DMS 273 treated with DMSO at 0.1 percent for 48 hours (cell line): ENCODE results near the gene EMC1.
"Not testable (repeated sequence)": the region's sequence is repeated elsewhere in the genome, so short reads cannot be mapped to it uniquely, and the experiment has no call there.

Source experiments
- DNase-seq: peaks from one replicate; lab custom pipeline; 2025; lab: John Stamatoyannopoulos, UW

Gene EMC1

DNA sequence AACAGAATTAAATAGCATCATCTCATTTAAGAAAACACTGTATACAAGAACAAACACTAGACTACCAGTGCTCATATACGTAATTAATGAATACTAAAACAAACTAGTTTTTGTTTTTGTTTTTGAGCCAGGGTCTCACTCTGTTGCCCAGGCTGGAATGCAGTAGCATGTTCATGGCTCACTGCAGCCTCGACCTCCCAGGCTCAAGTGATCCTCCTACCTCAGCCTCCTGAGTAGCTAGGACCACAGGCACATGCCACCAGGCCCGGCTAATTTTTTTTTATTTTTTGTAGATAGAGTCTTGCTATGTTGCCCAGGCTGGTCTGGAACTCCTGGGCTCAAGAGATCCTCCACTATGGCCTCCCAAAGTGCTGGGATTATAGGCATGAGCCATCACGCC lies 34.7 kb downstream of the EMC1 start:
- DNase-seq: not testable (repeated sequence)

GRCh38 chr1:19213580-19213979 lies 37.7 kb downstream of the EMC1 start:
- no peak for DNase-seq

- no peak for DNase-seq
These were observed 39.2 kb downstream of the EMC1 start for GRCh38 chr1:19212167-19212566.

GRCh38 chr1:19210772-19211549 lies 40.4 kb downstream of the EMC1 start:
- DNase-seq: no peak

GRCh38 chr1:19209990-19210771 lies 41.1 kb downstream of the EMC1 start, which contains the start of gene UBR4:
TSS of gene UBR4 (minus strand) at chr1:19210266. CDS start at chr1:19210248, 18 bp downstream.
- peak; percentile 88 for DNase-seq

- DNase-seq: no peak
These were observed 41.8 kb downstream of the EMC1 start for GRCh38 chr1:19209439-19209989.

DNA sequence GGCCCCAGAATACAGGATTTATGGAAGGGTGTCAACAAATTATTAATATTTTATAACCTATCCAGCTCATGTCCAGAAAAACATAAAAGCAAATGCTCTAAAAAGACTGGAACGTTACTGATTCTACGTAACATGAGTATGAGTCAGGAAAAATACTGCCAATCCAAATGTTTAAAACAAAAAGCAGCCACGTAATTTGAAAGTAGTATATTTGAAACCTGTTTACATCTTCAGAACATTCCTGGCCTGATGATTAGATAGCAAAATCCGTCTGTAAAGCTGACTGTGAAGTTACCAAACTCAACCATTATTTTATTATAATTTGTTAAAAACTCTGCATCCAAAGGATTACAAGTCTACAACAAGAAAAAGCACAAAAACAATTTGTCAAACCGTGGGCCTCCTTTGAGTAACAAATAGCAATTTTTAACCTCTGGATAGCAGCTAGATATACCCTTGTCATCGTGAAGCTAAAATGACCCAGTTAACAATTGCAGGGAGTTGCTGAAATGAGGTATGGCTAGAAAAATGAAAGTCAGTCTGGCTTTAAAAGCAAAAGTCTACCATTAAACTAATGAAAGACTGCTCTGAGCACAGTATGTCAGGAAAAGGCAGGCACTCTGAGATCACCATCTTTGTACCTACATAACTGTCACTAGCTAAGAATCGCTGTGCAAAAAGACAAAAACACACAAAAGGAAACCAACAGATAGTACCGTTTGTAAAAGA lies 42.5 kb downstream of the EMC1 start:
- no peak for DNase-seq

- no peak for DNase-seq
These were observed 44.4 kb downstream of the EMC1 start for GRCh38 chr1:19206947-19207346.

DNA sequence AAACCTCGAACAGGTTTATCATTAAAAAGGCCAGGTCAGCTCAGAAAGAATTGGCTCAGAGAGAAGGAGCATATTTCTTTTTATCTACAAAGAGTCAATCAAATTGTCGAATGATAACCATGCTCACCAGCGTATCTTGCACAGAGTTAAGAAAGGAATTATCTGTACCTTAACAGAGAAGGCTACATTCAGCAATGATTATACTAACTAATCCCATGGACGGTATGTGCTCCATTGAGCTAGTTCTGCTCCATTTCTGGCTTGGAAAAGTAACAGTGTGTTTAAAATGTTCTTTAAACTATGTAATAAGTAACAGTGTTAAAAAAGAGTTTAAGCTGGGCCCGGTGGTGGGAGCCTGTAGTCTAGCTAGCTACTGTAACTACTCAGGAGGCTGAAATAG lies 45.5 kb downstream of the EMC1 start:
- no peak for DNase-seq

- DNase-seq: no peak
These were observed 45.9 kb downstream of the EMC1 start for GRCh38 chr1:19205403-19205802.

DNA sequence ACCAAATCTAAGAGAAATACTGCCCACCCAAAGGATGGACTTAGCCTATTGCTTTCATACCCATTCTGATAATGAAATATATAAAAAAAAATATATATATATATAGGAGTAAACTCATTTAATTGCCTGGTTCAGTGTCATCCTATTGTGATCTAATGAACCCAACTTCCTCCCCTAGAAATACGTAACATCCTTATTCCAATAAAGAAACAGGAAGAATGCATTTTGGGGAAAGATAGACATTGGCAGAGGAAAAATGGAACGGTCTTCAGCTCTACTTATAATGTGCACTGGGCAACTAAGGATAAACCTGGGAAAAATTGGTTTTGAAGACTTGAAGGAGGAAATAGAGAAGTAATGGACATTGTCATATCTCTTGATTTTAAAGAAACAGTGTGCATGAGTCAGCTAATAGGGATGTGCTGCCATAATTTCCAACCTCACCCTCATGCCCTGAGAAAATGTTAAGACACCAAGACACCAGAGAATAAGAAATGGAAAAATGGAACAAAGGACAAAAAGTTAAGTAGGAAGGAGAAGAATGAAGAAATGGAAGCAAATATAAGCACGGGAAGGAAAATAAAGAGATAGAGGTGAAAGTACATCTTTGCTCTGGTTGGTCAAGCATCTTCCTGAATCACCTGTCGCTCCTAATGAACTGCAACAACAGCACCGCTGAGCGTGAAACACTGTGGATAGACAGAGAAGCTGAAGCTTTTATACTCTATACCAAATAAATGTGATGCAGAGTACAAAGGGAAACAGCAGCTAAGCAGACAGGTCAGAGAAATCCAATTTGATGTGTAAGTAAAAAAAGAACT lies 46.7 kb downstream of the EMC1 start:
- DNase-seq: no peak

- no peak for DNase-seq
These were observed 47.9 kb downstream of the EMC1 start for GRCh38 chr1:19203440-19203839.

GRCh38 chr1:19202396-19202795 lies 48.9 kb downstream of the EMC1 start:
- DNase-seq: no peak

- DNase-seq: no peak
These were observed 51.2 kb downstream of the EMC1 start for GRCh38 chr1:19199969-19200604.

- DNase-seq: no peak
These were observed 51.9 kb downstream of the EMC1 start for GRCh38 chr1:19199329-19199968.

GRCh38 chr1:19198820-19199219 lies 52.5 kb downstream of the EMC1 start:
- DNase-seq: no peak

- no peak for DNase-seq
These were observed 53.5 kb downstream of the EMC1 start for GRCh38 chr1:19197845-19198244.

GRCh38 chr1:19196331-19196730 lies 55.0 kb downstream of the EMC1 start:
- no peak for DNase-seq

DNA sequence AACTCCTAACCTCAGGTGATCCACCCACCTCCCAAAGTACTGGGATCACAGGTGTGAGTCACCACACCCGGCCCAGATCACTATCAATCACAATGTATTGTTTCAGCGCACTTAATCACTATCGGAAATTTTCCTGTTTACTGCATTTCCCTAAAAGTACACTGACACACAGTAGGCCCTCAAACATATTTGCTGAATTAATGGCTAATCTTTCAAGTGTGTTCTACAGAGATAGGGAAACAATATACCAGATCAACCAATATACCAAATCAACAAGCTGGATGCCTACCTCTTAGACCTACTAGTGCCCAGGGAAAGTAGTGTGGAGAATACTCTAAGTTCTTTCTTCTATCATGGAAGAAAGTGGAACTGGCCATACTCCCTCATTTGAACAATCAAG lies 58.3 kb downstream of the EMC1 start:
- no peak for DNase-seq

DNA sequence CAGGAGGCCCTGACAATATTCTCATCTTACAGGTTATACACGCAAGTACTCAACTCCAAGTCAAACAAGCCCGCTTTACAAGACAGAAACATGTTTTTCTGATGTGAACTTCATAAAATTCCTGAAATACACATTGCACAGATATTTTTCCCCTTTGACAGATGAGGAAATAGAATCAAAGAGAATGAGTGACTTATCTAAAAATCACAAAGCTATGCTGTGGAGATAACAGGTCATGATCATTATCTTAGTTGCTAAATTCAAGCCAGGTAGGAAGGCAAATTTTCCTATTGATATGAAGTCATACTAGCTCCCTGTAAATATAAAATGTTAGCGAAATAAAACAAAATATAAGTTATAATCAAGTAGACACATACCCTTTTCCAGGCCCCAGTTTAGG lies 59.5 kb downstream of the EMC1 start:
- DNase-seq: no peak
